Rectal smooth muscle tissue (tissue), 1 donor: Measurements from ENCODE around the gene ADM.
A peak's percentile ranks its signal among the peaks of the same experiment; 100 is the strongest.
"Not testable (repeated sequence)": the region's sequence is repeated elsewhere in the genome, so short reads cannot be mapped to it uniquely, and the experiment has no call there.

Source experiments
- H3K27ac ChIP-seq: one replicate; pipeline ENCODE4 v1.7.0; 2013; ENCODE audit warnings: low read depth, low read length, inconsistent platforms
- H3K27me3 ChIP-seq: one replicate; pipeline ENCODE4 v1.7.0; 2013; ENCODE audit warnings: low read length; ENCODE audit not compliant: control insufficient read depth, insufficient read depth
- H3K36me3 ChIP-seq: one replicate; pipeline ENCODE4 v1.7.0; 2013; ENCODE audit warnings: low read length; ENCODE audit not compliant: control insufficient read depth, insufficient read depth
- H3K4me1 ChIP-seq: one replicate; pipeline ENCODE4 v1.7.0; 2013; ENCODE audit warnings: low read length; ENCODE audit not compliant: control insufficient read depth, insufficient read depth
- H3K4me3 ChIP-seq: one replicate; pipeline ENCODE4 v1.7.0; 2013; ENCODE audit warnings: low read length
- H3K9ac ChIP-seq: one replicate; pipeline ENCODE4 v1.7.0; 2013; ENCODE audit warnings: low read length

Gene ADM

GRCh38 chr11:10304495-10305261, at the start of gene ADM:
TSS of gene ADM (plus strand) at chr11:10305073. CDS start at chr11:10305701, 628 bp downstream.
- Histone ChIP-seq H3K27me3 (no peaks in the 10 kb centered on the region), H3K27ac (peak within 1 kb of the TSS; percentile 82), H3K4me3 (peak within 1 kb of the TSS; percentile 87), H3K36me3 (no peaks in the 10 kb centered on the region), H3K4me1 (peaks cover 16% of the 10 kb centered on the region), H3K9ac (peak within 1 kb of the TSS; percentile 47)

GRCh38 chr11:10255388-10256125, 49.3 kb upstream of the ADM start:
- no peaks in the 10 kb centered on the region for H3K27me3 ChIP-seq
- H3K36me3 ChIP-seq = no peaks in the 10 kb centered on the region
- no peaks in the 10 kb centered on the region for H3K4me1 ChIP-seq
- no peak overlapping the region for H3K9ac ChIP-seq
- no peak overlapping the region for H3K4me3 ChIP-seq
- H3K27ac ChIP-seq = no peak overlapping the region

GRCh38 chr11:10257478-10257877, 47.4 kb upstream of the ADM start:
- Histone ChIP-seq H3K4me1 (no peaks in the 10 kb centered on the region), H3K9ac (no peak overlapping the region), H3K27ac (no peak overlapping the region), H3K4me3 (no peak overlapping the region), H3K36me3 (no peaks in the 10 kb centered on the region), H3K27me3 (no peaks in the 10 kb centered on the region)

GRCh38 chr11:10261821-10262220, 43.1 kb upstream of the ADM start:
- Histone ChIP-seq H3K4me3 (no peak overlapping the region), H3K4me1 (no peaks in the 10 kb centered on the region), H3K27ac (no peak overlapping the region), H3K9ac (no peak overlapping the region), H3K27me3 (no peaks in the 10 kb centered on the region), H3K36me3 (no peaks in the 10 kb centered on the region)

GRCh38 chr11:10263929-10264328, 40.9 kb upstream of the ADM start:
- no peaks in the 10 kb centered on the region for H3K4me1 ChIP-seq
- H3K4me3 ChIP-seq = no peak overlapping the region
- H3K27me3 ChIP-seq = no peaks in the 10 kb centered on the region
- H3K27ac ChIP-seq = no peak overlapping the region
- no peaks in the 10 kb centered on the region for H3K36me3 ChIP-seq
- no peak overlapping the region for H3K9ac ChIP-seq

GRCh38 chr11:10264716-10265115, 40.2 kb upstream of the ADM start:
- not testable (repeated sequence) for H3K27me3 ChIP-seq, H3K27ac ChIP-seq, H3K4me1 ChIP-seq, H3K4me3 ChIP-seq, H3K36me3 ChIP-seq, H3K9ac ChIP-seq

GRCh38 chr11:10265936-10266335, 38.9 kb upstream of the ADM start:
- H3K27ac ChIP-seq = no peak overlapping the region
- H3K36me3 ChIP-seq = no peaks in the 10 kb centered on the region
- no peaks in the 10 kb centered on the region for H3K4me1 ChIP-seq
- no peak overlapping the region for H3K9ac ChIP-seq
- no peaks in the 10 kb centered on the region for H3K27me3 ChIP-seq
- H3K4me3 ChIP-seq = no peak overlapping the region

GRCh38 chr11:10267821-10268220, 37.1 kb upstream of the ADM start:
- Histone ChIP-seq H3K4me3 (no peak overlapping the region), H3K4me1 (no peaks in the 10 kb centered on the region), H3K36me3 (no peaks in the 10 kb centered on the region), H3K9ac (no peak overlapping the region), H3K27ac (no peak overlapping the region), H3K27me3 (no peaks in the 10 kb centered on the region)

GRCh38 chr11:10268746-10269488, 36.0 kb upstream of the ADM start:
- no peak overlapping the region for H3K27ac ChIP-seq
- H3K9ac ChIP-seq = no peak overlapping the region
- no peaks in the 10 kb centered on the region for H3K27me3 ChIP-seq
- no peaks in the 10 kb centered on the region for H3K4me1 ChIP-seq
- no peak overlapping the region for H3K4me3 ChIP-seq
- H3K36me3 ChIP-seq = no peaks in the 10 kb centered on the region

- H3K27me3 ChIP-seq = no peaks in the 10 kb centered on the region
- no peak overlapping the region for H3K9ac ChIP-seq
- H3K36me3 ChIP-seq = no peaks in the 10 kb centered on the region
- no peak overlapping the region for H3K27ac ChIP-seq
- no peaks in the 10 kb centered on the region for H3K4me1 ChIP-seq
- no peak overlapping the region for H3K4me3 ChIP-seq
Observed at GRCh38 chr11:10272132-10272531, 32.7 kb upstream of the ADM start.

GRCh38 chr11:10273738-10274137, 31.1 kb upstream of the ADM start:
- Histone ChIP-seq H3K27ac (peak overlapping the region; percentile 2), H3K36me3 (no peaks in the 10 kb centered on the region), H3K4me3 (no peak overlapping the region), H3K27me3 (no peaks in the 10 kb centered on the region), H3K4me1 (no peaks in the 10 kb centered on the region), H3K9ac (no peak overlapping the region)

GRCh38 chr11:10274726-10275125, 30.1 kb upstream of the ADM start:
- Histone ChIP-seq H3K36me3 (no peaks in the 10 kb centered on the region), H3K4me3 (no peak overlapping the region), H3K27me3 (no peaks in the 10 kb centered on the region), H3K4me1 (no peaks in the 10 kb centered on the region), H3K9ac (no peak overlapping the region), H3K27ac (no peak overlapping the region)
